ENCODE measurements around the gene PRPF39. TPM values are rescaled to one million over a fixed set of nuclear protein-coding genes. Genes with fewer than 3 reads are reported as not detected.
"Not testable (repeated sequence)": the region's sequence is repeated elsewhere in the genome, so short reads cannot be mapped to it uniquely, and the experiment has no call there.

The PRPF39 gene
- total RNA-seq, 1 donor: 51.7 TPM

DNA sequence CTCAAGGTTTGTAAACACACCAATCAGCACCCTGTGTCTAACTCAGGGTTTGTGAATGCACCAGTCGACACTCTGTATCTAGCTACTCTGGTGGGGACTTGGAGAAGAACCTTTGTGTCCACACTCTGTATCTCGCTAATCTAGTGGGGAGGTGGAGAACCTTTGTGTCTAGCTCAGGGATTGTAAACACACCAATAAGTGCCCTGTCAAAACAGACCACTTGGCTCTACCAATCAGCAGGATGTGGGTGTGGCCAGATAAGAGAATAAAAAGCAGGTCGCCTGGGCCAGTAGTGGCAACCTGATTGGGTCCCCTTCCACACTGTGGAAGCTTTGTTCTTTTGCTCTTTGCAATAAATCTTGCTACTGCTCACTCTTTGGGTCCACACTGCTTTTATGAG is 2.8 kb upstream of the PRPF39 start:
- DNase-seq (ENCODE audit: low read depth in 2 of 3, low spot score in 2 of 3): not testable (repeated sequence)

DNA sequence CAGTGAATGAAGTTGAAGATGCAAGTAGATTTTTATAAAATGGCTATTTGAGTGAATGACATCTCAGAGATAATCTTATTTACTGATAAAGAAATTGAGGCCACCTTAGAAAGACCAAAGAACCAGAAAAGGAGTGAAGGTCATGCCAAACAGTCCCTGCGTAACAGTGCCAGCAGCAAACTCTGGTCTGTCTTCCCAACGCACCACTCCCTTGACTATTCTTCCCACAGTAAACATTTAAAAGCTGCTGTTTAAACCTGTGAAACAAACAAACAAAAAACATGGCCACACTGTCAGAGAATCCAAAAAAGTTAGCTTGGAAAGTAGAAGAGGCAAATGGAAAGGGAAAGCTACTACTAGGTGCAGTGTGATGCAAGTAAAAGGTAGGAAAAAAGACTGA is 1.5 kb upstream of the PRPF39 start:
- DNase-seq (ENCODE audit: low read depth in 2 of 3, low spot score in 2 of 3): no peak

DNA sequence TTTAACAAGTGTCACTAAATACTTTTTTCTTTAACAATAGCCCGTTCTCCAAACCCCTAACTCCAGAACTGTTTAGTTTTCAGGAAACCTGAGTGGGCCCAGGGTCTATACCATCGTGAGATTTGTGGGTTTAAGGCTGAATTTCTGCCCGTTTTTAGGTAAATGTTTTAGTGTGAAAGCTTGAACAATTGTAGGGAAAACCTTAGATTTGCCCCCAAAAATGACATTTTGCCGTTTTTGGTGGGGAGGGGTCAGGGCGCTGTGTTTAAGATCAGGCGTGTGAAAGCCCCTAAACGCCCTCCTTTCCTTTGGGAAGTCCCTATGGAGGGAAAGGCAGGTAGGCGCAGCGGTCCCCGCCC is 320 bp upstream of the PRPF39 start:
- DNase-seq (ENCODE audit: low read depth in 2 of 3, low spot score in 2 of 3): peak in 1 of 3 donors; percentile 14

DNA sequence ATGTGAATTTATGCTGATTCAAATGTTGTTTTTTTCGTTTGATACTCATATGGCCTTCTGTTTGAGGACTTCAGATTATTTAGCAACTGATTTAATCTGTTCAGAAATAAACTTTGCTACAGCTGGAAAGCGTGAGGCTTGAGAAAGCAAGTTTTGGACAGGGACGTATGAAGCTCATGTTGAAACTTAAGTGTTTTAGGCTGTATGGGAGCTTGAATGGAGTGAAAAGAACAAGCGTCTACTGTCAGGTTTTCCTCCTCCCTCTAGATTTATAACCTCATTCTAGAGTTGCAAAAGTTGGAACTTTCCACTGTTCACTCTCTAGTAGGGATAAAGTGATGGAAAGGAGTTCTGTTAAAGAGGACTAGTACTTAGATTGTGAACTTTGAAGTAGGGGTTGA is 1.0 kb downstream of the PRPF39 start:
- no peak for DNase-seq (ENCODE audit: low read depth in 2 of 3, low spot score in 2 of 3)

DNA sequence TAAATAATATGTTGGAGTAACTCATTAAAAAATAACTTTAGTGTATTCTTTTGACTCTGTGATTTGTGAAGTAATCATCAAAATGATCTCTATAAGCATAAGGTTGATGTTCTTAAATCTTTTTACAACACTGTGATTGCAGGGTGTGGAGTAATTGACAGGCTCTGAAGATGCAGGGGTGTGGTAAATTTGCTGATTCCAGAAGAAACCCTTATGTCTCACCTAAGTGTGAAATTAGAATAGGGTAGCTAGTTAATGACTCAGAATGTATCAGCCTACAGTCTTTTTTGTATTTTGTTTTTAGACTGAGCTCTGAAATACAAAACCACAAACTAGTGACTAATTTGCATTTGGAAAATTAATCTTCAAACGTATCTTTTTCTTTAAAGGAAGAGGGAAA is 5.9 kb downstream of the PRPF39 start:
- no peak for DNase-seq (ENCODE audit: low read depth in 2 of 3, low spot score in 2 of 3)

DNA sequence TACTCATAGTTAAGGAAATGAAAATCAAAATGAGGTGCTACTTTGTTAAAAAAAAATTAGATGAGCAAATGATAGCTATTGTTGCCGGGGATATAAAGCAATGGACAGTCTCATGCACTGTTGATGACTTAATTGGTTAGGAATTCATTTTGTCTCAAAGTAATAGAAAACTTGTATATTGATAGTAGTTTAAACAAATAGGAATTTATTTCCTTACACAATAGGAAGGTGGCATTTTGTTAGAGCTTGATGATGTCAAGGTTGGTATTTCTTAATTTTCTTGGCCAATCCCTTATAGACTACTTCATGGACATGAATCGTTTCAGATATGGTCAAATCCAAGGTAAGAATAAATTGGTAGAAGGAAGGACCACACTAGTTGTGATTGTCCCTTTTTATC is 7.8 kb downstream of the PRPF39 start:
- no peak for DNase-seq (ENCODE audit: low read depth in 2 of 3, low spot score in 2 of 3)

DNA sequence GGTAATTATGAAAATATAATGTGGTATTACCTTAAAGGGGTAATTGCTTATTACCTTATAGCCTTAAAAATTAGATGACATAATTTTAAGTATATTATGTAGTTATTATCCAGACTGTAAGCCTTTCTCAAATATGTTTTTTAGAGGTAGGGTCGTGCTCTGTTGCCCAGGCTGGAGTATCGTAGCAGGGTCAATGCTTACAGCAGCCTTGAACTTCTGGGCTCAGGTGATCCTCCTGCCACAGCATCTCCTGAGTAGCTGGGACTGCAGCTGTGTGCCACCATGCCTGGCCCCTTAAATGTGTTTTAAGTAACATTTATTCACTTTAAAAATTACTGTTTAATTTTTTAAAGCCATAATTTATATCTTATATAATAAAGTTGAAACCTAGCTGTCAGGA is 10.4 kb downstream of the PRPF39 start:
- DNase-seq (ENCODE audit: low read depth in 2 of 3, low spot score in 2 of 3): no peak

DNA sequence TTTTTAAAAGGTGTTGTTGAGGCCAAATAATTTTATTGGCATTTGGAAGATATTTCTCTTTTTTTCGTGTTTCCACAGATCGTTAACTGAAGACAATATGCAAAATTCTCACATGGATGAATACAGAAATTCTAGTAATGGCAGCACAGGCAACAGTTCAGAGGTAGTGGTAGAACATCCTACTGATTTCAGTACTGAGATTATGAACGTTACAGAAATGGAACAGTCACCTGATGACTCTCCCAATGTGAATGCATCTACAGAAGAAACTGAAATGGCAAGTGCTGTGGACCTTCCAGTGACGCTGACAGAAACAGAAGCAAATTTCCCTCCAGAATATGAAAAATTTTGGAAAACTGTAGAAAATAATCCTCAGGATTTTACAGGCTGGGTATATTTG is 11.2 kb downstream of the PRPF39 start:
- DNase-seq (ENCODE audit: low read depth in 2 of 3, low spot score in 2 of 3): no peak

DNA sequence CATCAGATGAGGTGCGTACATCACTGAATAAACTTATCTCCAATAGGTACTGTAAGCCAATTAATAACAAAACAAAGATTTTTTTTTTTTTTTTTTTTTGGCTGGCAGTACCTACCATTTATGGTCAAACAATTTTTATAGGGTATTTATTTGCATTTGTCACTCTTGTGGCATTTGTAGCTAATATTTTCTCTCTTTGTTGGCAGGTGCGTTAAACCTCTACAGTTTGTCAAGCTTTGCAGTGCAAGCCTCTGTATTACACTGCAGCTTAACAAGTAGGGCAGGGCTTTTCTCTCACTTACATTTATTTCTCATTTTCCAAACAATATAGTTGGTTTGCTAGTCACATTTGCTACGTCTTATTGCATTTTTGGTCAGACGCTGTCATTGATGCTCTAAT is 12.3 kb downstream of the PRPF39 start:
- DNase-seq (ENCODE audit: low read depth in 2 of 3, low spot score in 2 of 3): no peak

DNA sequence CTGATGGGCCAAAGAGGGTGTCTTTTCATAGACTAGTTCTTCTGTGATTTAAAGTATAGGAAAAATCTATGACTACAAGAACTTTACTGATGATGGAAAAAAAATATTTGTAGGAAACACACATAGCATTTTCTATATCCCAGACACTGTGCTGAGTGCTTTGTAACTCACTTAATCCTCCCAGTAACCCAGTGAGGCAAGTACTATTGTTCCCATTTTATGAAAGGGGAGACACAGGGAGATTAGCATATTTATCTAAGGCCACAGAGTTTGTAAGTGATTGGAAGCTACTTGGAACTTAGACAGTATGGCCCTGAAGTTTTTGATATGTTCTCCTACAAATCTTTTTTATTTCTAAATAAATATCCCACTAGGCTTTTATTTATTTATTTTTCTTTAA is 19.9 kb downstream of the PRPF39 start:
- no peak for DNase-seq (ENCODE audit: low read depth in 2 of 3, low spot score in 2 of 3)

DNA sequence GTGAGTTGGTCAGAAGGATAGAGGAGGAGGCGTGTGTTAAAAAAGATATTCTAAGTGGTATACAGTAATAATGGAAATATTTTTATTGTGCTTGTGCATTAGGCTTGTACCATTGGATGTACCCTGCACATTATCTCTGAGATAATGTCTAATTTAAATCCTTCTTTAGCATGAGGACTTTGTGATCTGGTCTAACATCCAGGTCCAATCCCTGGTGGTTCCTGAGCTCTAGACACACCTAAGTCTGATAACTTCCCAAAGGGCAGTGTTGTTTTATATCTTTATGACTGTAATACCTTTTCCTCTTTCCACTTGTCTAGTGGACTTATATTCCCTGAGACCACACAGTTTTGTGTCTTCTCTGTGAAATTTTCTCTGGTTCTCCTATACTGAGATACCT is 20.6 kb downstream of the PRPF39 start:
- no peak for DNase-seq (ENCODE audit: low read depth in 2 of 3, low spot score in 2 of 3)

DNA sequence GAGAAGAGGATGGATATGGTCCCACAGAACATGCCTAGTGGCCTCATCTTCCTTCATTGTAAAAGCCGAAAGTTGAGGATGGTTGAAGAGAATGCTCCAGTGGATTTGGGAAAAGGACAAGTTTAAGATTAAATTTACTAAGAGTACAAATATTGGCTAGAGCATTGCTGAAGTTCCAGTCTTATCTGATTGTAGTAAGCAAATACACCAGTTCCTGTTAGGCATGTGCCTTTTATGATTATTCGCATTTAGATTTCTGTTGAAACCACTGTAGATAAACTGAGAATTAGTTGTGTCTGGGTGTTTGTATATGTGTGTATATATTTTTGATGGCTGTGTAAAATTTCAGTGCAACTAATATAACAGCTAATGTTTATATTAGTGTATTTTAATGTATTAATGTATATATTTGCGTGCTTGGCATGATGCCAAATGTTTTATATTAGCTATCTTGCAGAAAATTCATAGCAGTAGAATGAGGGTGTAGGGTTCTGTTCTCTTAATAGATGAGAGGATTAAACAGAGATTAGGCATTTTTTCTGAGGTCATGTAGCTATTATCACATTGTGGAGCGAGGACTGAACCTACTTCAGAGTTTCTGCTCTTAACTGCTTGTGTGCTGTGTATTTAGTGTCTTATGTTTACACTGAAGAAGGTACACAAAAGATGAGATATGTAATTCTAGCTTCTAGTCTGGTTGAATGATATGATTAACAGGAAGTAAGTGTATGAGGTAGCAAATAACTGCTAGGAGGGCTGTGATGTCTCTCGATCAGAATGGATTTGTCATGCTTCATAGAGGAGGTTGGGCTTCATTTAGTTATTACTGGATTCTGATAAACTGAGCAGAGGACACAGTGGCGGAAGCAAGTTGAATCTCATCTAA is 29.2 kb downstream of the PRPF39 start:
- DNase-seq (ENCODE audit: low read depth in 2 of 3, low spot score in 2 of 3): peak in 1 of 3 donors; percentile 16

DNA sequence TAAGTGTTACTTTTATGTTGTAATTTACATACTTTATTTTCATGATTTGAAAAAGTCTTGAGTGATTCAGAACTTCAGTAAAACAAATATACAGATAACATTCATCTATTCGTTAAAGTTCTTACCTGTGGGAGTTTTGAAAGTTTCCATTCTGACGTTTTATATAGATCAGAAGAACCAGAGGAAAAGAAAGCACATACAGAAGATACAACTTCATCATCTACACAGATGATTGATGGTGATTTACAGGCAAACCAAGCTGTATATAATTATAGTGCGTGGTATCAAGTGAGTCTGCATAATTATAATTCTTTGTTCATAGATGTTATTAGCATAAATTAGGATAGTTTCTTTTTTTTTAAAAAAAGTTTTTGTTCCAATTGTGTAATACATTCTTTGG is 30.4 kb downstream of the PRPF39 start:
- DNase-seq (ENCODE audit: low read depth in 2 of 3, low spot score in 2 of 3): no peak

DNA sequence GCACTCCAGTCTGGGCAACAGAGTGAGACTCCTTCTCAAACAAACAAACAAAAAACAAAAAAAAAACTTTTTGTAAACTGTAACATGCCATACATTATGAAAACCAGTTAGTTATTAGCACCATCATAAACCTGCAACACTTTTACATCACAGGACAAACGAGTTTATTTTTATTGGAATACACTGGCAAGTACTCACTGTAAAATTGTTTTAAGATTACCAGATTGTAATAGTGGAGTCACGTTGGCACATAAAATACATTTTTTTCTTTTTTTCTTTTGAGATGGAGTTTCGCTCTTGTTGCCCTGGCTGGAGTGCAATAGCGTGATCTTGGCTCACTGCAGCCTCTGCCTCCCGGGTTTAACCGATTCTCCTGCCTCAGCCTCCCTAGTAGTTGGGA is 34.7 kb downstream of the PRPF39 start:
- DNase-seq (ENCODE audit: low read depth in 2 of 3, low spot score in 2 of 3): no peak

DNA sequence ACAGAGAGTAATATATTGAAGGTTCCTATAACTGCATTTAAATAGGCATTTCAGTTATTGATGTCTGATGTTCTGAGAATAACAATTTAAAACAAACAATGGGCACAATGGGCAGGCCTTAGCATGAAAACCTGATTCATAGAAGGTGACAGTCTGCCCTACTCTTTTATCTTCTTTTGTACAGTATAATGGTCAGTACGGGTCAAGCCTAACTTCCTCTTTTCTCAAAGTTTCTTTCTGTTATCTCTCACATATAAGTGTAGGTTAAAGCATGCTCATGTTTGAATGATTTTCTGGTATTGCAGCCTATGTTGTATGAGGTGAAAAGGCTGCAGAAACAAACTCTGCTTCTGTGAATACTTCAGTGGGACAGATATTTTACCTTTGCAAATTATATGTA is 36.2 kb downstream of the PRPF39 start:
- DNase-seq (ENCODE audit: low read depth in 2 of 3, low spot score in 2 of 3): no peak

DNA sequence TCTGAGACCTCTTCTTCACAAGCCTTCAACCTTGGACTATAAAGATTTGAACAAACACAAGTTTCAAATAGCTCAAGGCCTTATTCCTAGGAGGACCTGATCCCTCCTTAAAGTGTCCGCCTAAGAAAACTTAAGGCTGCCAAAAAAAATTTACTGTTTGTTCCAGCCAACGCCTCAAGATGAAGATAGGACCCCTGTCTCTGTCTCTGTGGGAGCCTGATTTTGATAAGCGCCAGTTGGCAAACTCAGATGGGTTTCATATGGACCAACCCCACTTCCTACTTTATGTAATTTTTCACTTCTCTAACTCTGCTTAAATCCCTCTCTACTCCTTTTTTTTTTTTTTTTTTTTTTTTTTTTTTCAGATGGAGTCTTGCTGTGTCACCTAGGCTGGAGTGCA is 39.4 kb downstream of the PRPF39 start:
- DNase-seq (ENCODE audit: low read depth in 2 of 3, low spot score in 2 of 3): no peak

DNA sequence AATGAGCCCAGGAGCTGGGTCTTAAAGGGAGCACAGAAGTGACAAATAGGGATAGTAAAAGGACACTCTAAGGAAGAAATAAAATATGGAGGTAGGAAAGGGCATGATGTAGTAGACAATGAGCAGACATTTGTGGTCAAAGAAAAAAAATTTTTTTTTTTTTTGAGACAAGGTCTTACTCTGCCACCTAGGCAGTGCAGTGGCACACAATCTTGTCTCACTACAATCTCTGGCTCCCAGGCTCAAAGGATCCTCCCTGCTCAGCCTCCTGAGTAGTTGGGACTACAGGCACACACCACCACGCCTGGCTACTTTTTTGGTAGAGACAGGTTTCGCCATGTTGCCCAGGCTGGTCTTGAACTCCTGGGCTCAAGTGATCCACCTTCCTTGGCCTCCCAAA is 41.8 kb downstream of the PRPF39 start:
- no peak for DNase-seq (ENCODE audit: low read depth in 2 of 3, low spot score in 2 of 3)

DNA sequence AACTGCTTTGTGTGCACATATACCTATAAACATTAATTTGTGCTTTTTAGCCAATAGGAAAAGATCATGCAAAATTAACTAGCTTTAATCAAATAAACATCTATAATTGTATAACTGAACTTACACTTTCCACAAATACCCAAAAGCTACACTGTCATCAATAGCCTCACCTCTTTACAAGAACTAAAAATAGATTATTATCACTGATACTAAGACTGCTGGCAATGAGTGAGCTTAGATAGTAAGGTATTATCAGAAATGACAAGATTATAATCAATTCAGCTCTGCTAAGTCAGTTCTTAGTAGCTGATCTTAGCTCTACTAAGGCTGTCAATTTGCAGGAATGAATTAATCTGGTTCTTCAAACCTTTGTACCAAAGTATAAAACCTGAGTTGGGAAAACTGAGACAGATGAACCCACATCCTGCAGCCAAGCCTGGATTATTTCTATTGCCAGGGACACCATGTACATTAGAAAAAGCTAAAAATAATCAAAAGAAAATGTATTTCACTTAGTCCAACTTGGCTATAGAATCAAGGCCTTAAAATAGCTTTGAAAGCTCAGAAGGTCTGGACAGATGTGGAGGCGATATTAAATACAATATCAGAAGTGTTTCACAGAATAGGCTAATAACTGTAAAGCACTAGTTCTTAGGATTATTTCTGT is 45.2 kb downstream of the PRPF39 start:
- no peak for DNase-seq (ENCODE audit: low read depth in 2 of 3, low spot score in 2 of 3)

DNA sequence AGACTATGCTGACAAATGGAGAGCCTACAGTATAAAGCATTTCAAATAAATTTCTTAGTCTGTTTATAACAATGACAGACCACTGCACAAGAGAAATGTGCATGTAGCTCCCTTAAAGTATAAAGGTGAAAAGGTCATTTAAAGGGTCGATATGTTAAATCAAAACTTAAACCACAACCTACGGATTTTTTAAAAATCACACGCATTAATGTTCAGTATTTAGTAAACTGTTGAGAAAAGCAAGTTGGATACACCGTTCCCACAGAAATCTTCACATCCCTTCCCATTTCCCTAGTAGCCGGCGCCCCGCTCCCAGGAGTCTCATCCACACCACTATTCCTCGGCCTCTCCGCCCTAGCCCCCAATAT is 49.8 kb downstream of the PRPF39 start:
- DNase-seq (ENCODE audit: low read depth in 2 of 3, low spot score in 2 of 3): peak in 1 of 3 donors; percentile 2

DNA sequence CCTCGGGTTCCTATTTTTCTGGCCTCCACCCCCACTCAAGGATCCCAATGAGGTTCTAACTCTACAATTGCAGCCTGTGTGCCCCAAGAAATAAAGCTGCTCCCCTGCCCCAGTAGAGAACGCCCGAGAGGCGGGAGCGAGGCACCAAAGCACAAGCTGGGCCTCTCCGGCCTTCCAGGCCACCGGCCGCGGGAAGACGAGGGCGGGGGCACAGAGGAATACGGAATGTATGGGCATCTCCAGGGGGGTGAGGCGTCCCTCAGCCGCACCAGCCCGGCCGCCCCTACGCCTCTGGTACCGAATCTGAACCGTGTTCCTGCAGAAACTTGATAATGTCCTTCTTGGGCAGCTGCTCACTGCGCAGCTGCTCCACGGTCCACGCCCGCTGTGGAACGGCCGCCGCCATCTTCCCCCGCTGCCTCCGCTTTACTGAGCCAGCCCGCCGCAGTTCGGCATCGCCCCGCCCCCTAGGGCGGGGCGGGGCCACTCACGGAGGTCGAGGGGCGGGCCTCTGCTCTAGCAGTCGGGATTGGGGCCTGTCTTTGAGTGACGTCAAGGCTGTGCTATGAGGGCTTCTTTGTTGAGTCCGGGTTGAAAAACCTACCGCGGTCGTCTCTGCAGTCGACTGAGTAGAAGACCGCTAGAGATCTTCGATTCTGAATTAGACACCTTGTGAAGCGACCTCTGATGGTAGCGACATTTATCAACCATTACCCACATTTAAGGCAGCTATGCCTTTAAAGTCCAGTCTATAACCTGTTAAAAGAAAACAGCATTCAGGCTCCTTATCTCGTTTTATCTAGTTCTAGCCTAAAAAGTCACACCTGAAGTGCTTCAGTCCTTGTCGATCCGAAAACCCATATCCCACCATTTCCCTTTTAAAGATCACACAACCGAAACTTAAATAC is 50.4 kb downstream of the PRPF39 start, which contains the start of gene FKBP3:
Gene FKBP3, minus strand, starts transcription at position 431 of the 908 bp plus-strand sequence. Its CDS starts 25 bp downstream, at position 406.
- peak; percentile 84 to 99 (median 99) for DNase-seq (ENCODE audit: low read depth in 2 of 3, low spot score in 2 of 3)

DNA sequence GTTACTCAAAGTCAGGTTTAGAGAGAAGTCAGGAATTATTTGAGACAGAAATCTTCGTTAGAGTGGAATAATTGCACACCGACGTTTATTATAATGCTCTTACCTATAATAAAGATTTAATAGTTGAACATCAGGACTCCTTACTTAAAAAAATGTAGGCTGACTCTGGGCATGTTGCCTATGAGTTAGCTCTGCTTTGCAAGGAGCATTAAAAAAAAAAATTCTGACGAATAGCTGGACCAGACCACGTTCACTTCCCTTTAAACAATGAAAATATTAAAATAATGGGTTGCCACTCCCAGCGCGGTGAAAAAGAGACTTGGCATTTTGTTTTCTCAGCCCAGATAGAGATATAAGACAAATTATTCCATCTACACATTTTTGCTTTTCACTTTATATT is 51.2 kb downstream of the PRPF39 start:
- DNase-seq (ENCODE audit: low read depth in 2 of 3, low spot score in 2 of 3): peak in 1 of 3 donors; percentile 17
